Urinary bladder (tissue), 4 donors: ENCODE data around the gene LPCAT1. TPM values are rescaled to one million over a fixed set of nuclear protein-coding genes. Genes with fewer than 3 reads are reported as not detected.
"Not testable (repeated sequence)": the region's sequence is repeated elsewhere in the genome, so short reads cannot be mapped to it uniquely, and the experiment has no call there.

ENCODE experiments used
- DNase-seq: peaks from one replicate; pipeline ENCODE4 v3.0.0-alpha.2; 2015; ENCODE audit errors: extremely low spot score
- H3K27ac ChIP-seq: one replicate; pipeline ENCODE4 v1.5.1; 2013; ENCODE audit warnings: low read depth, mild to moderate bottlenecking, moderate library complexity
- H3K36me3 ChIP-seq: one replicate; pipeline ENCODE4 v1.6.1; 2013; ENCODE audit warnings: mild to moderate bottlenecking, moderate library complexity; ENCODE audit not compliant: insufficient read depth
- H3K4me1 ChIP-seq: one replicate; pipeline ENCODE4 v1.6.1; 2013; ENCODE audit warnings: mild to moderate bottlenecking, moderate library complexity; ENCODE audit not compliant: insufficient read depth
- H3K4me3 ChIP-seq: one replicate; pipeline ENCODE4 v1.5.1; 2013; ENCODE audit warnings: low read depth, low read length
- WGBS: extraction: QIAGEN DNeasy Blood & Tissue Kit; methylation state at CpG from one replicate; pipeline ENCODE4 v1.1.7; 2013; 5-methylcytosine and 5-hydroxymethylcytosine counted together
- polyA plus RNA-seq: library from polyadenylated mRNA; stranded (reverse); fragments of 200-250 nt; gene quantifications from one replicate; pipeline ENCODE4 v1.2.3, GENCODE V29; 2013
- total RNA-seq: library from RNA; depleted of rRNA; stranded (reverse); fragments of >200 nt; gene quantifications from one replicate; pipeline ENCODE4 v1.2.3, GENCODE V29; 2014
- donor health status: healthy with polysubstance abuse.
- donor health status: healthy.

Gene LPCAT1
- total and polyA plus RNA-seq, 2 donors = 31.4 to 32.9 TPM

DNA sequence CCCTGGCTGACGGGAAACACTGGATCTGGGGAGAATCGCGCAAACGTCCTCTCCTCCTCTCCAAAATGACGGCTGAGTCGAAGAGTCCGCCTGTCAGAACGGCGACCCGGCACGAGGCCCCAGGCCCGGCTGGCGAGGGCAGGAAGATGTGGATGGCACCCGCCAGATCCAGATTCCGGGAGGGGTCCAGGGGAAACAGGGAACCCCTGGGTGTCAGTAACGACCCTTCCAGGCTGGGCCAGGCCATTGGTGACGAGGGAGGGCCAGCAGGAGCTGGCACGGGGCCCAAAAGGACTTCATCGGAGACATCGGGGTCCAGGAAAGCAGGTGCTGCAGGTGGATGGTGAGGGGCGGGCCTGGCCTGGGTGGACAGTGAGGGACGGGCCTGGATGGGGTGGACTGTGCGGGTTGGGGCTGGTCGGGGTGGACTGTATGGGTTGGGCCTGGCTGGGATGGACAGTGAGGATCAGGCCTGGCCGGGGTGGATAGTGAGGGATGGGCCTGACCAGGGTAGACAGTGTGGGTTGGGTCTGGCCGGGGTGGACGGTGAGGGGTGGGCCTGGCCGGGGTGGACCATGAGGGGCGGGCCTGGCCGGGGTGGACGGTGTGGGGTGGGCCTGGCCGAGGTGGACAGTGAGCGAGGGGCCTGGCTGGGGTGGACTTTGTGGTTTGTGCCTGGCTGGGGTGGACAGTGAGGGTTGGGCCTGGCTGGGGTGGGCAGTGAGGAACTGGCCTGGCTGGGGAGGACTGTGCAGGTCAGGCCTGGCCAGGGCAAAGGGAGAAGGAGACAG, 92.5 kb downstream of the LPCAT1 start:
- no peaks in the 10 kb centered on the region for H3K4me1 ChIP-seq
- 87% methylated on average over 33 of the region's 33 CpGs for WGBS
- H3K4me3 ChIP-seq = no peak overlapping the region
- DNase-seq = no peak
- H3K27ac ChIP-seq = no peak overlapping the region
- no peaks in the 10 kb centered on the region for H3K36me3 ChIP-seq

DNA sequence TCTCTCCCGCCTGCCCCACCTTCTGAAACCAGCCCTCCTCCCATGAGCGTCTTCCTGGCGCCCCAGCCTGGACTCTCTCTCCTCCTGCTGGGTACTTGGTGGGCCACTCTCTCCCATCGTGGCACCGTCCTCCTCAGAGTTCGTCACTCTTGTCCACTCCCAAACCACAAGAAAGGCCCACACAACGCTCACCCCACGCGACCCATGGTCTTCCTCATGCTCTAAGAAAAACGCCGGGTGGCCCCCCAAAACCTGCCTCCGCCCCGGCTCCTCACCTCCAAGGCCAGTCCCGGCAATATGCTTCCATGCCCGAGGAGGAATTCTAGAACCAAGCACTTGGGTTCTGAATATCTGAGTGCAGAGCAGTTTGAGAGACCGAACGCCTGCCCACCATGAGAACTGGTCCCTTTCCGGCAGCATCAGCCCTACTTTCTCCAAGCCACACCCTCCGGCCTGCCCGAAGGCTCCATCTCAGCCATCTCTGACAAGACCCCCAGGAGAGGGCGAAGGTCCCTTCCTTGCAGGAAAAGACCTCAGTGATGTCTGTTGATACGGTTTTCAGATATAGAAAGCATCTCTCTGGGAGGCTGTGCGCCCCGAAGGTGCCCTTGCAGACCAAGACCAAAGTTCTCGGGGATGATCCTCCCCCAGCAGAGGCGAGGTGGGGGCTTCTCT, 93.5 kb downstream of the LPCAT1 start:
- Histone ChIP-seq H3K27ac (no peak overlapping the region), H3K4me1 (no peaks in the 10 kb centered on the region), H3K36me3 (no peaks in the 10 kb centered on the region), H3K4me3 (no peak overlapping the region)
- DNase-seq = no peak
- 88% methylated on average over 26 of the region's 26 CpGs for WGBS

DNA sequence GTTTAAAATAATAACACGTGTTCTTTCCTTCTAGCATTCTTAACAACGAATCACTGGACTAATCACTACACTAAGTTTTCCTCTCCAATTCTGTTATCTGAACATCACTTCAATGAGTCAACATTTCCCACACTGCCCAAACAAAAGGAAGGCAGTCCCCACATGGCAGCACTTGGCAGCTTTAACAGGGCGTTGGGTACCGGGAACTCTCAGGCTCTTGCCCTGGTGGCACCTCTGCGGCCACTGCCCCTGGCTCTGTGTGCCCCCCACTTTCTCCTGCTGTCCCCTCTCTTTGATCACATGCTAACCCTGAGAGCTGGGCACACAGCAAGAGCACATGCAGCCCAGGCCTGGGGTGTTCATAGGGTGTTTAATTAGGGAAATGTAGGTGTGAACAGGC, 94.3 kb downstream of the LPCAT1 start:
- H3K4me3 ChIP-seq = no peak overlapping the region
- H3K4me1 ChIP-seq = no peaks in the 10 kb centered on the region
- DNase-seq = no peak
- 90% methylated on average over 5 of the region's 5 CpGs for WGBS
- no peak overlapping the region for H3K27ac ChIP-seq
- H3K36me3 ChIP-seq = no peaks in the 10 kb centered on the region

DNA sequence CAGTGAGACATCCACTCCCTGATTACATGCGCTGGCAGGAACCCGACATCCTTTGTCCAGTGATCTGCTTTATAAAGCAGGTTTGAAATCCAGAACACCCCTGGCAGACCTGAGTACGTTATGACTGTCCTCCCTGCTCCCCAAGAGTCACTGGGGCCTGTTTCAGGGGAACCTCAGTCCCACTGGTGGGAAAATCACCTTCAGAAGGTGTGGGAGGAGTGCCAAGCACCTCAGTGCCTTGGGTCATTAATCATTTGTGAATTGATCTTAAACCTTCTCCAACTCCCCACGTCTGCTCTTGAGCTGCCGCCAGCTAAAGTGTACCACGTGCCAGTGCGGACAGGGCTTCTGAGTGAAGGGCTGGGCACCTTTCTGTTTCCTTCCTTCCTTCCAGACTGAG, 94.7 kb downstream of the LPCAT1 start:
- DNase-seq = no peak
- 78% methylated on average over 7 of the region's 7 CpGs for WGBS

DNA sequence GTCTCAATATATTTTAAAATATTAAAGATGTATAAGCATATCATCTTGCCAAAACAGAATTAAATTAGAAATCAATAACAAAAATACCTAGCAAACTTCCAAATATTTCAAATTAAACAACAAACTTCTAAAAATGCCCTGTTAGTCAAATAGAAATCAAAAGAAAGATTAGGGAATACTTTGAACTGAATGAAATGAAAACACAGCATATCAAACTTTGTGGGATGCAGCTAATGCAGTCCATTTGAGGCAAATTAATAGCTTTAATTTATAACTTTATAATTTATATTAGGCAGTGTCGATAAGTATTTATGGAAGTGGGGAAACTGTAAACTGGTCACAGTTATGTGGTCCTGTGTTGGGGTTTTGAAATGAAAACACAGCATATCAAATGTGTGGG, 95.7 kb downstream of the LPCAT1 start:
- H3K27ac ChIP-seq = no peak overlapping the region
- WGBS = 76% methylated on average over 1 of the region's 1 CpG
- H3K4me1 ChIP-seq = no peaks in the 10 kb centered on the region
- H3K4me3 ChIP-seq = no peak overlapping the region
- H3K36me3 ChIP-seq = no peaks in the 10 kb centered on the region
- no peak for DNase-seq

More for the DNA sequence above, 94.7 kb downstream of the LPCAT1 start:
- Histone ChIP-seq H3K27ac (no peak overlapping the region), H3K4me1 (no peaks in the 10 kb centered on the region), H3K4me3 (no peak overlapping the region), H3K36me3 (no peaks in the 10 kb centered on the region)

DNA sequence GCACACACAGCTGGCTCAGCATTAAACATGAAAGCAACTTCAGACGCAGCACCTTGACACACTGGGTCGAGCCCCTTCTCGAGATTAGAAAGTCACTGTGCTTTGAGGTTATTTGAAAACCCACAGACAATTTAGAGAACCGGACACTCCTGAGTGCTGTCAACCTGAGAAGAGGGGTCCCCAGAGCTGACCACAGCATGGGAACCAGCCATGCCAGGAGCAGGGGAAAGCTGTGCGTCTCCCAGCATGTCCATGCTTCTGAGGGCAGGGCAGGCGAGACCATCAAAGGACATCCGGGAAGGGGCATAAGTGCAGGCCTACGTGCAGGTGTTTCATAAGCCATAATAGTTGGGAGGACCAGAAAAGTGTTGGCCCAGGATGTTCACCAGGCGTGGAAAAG, 99.0 kb downstream of the LPCAT1 start:
- WGBS = 84% methylated on average over 9 of the region's 9 CpGs

DNA sequence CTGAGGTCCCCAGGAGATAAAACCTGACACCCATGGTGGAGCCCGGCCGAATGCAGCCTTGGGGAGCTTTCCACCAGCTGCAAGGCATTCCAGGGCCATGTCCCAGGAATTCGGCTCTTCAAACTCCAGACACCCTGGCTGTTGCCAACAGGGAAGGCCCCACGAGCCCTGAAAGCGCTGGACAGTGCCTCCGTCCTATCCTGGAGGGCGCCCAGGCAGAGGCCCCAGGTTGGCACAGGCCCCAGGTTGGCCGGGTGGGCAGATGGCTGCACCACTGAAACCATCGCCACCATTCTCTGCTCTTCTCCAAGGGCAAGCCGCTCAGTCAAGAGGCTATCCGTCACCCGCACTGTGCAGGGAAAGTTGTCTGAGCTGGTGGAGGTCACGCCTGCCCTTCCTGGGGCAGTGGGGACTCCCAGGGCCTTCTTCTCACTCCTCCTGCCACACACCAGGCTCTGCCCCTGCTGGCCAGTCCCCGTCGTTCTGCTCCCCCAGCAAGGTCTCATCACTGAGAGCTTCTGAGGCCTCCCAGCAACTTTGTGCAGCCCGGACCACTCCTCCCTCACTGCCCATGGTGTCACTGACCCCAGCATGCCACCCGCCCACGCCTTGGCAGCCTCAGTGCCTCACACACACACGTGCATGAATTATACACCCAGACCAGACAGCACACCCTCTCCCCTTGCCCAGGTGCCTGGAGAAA, 99.7 kb downstream of the LPCAT1 start:
- Histone ChIP-seq H3K4me3 (no peak overlapping the region), H3K36me3 (no peaks in the 10 kb centered on the region), H3K4me1 (no peaks in the 10 kb centered on the region), H3K27ac (no peak overlapping the region)
- WGBS = 81% methylated on average over 19 of the region's 19 CpGs
- DNase-seq = no peak

More for the DNA sequence above, 99.0 kb downstream of the LPCAT1 start:
- Histone ChIP-seq H3K27ac (no peak overlapping the region), H3K36me3 (no peaks in the 10 kb centered on the region), H3K4me1 (no peaks in the 10 kb centered on the region), H3K4me3 (no peak overlapping the region)
- DNase-seq = no peak

DNA sequence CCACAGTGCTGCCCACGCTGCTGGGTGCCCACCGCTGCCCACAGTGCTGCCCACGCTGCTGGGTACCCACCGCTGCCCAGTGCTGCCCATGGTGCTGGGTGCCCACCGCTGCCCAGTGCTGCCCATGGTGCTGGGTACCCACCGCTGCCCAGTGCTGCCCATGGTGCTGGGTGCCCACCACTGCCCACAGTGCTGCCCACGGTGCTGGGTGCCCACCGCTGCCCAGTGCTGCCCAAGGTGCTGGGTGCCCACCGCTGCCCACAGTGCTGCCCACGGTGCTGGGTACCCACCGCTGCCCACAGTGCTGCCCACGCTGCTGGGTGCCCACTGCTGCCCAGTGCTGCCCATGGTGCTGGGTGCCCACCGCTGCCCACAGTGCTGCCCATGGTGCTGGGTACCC, 101.2 kb downstream of the LPCAT1 start:
- WGBS = 91% methylated on average over 13 of the region's 13 CpGs
- not testable (repeated sequence) for H3K4me1 ChIP-seq, H3K4me3 ChIP-seq, H3K27ac ChIP-seq, H3K36me3 ChIP-seq, DNase-seq

DNA sequence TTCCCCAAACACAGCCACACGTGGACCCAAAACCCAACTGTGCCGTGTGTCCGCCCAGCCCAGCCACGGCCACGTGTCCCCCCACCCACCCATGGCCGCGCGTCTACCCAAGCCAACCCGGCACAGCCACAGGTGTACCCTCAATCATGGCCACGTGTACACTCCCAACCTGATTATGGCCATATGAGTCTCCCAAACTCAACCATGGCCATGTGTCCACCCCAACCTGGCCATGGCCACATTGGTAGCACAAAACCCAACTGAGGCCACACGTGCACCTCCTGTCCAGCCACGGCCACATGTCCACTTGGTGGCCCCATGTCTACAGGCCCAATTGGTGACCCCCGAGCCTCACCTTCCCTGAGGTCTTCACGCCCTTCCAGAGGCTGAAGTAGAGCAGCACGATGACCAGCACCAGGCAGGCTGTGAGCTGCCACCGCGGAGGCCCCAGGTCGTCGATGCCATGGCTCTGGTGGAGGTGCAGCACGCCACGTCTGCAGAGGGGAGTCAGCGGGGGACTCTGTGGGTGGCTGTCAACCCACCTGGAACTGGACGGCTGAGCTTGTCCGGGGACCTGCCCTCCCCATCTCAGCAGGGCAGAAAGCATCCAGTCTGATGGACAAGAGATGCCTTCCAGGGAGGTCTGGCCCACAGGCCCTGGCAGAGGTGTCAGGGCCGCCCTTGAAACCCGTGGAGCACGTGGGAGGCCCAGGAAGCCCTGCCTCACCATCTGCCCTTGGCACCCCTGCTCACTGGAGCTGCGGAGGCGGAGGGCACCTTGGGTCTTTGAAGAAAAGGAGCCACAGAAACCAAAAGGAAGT, 102.0 kb downstream of the LPCAT1 start:
- no peaks in the 10 kb centered on the region for H3K36me3 ChIP-seq
- no peak overlapping the region for H3K27ac ChIP-seq
- no peaks in the 10 kb centered on the region for H3K4me1 ChIP-seq
- no peak overlapping the region for H3K4me3 ChIP-seq
- no peak for DNase-seq
- WGBS = 90% methylated on average over 29 of the region's 29 CpGs

DNA sequence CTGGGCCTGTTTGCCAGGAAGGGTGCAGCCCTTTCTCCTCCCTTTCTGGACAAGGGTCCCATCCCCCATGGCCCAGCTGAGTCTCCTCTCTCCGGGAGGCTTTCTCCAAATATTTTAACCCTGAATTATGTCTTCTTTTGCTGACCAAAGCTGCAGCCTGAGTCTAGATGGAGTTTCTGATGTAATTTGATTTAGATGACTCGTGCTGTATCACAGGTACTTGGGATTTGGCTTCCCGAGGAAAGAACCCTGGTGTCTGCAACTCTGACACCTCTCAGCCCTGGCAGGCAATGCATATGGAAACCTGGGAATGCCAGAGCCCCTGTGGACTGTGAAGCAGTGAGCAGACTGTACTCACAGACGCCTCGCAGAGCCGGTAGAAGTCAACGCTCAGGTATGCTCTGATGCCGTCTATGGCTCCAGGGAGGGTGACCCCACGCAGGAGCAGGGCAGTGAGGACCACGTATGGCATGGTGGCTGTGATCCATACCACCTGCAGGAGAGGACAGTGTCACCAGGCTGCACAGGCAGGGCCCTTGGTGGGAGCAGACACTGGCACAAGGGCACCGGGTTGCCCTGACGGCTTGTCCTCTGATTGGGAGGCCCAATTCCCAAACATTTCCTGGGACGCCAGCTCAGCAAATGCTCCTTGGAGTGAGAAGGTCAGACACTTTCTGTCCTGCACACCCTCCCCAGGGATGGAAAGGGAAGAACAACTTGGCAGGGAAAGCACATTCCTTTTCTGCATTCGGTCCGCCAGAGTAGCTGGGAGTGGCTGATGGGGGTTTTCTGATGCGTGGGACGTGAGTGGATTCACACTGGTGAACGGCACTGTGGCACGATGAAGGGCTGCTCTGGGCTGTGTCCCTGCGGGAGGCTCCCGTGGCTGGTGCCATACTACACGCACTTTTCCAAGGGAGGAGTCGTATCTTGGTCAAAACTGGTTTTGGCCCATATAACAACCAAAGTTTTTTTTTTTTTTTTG, 103.3 kb downstream of the LPCAT1 start:
- 69% methylated on average over 23 of the region's 23 CpGs for WGBS
- DNase-seq = no peak

DNA sequence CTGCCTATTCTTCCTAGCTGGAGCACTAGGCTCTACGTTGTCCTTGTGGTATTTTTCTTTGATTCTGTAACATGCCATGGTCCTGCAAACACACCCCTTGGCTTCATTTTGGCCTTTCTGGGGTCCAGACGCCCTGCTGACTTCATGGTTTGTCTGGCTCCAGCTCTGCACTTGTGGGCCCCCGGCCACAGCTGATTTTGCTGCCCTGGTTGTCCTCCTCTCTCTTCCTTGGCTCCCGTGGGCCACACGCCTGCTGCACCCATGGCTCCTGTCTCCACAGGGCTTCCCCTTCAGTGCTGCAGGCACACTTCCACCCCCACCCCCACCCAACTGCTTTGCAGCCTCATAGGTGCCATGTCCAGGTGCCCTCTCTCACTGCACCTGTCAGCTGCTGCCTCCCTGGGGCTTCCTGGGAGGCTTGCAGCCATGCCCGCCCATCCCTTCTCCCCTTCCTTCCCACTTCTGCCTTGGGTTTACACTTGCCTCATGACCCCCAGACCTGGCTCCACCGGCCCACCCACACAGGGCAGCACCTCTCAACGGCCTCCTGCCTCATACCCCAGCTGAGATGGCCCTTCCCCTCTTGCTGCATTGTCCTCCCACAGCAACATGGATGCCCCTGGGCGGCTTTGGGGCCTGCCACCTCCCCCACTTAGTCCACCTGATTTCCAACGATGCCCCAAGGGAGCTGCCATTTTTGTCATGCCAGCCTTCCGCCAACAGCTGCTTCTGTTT, 104.1 kb downstream of the LPCAT1 start:
- 76% methylated on average over 11 of the region's 11 CpGs for WGBS
- no peak for DNase-seq
- no peak overlapping the region for H3K27ac ChIP-seq
- no peaks in the 10 kb centered on the region for H3K4me1 ChIP-seq
- H3K36me3 ChIP-seq = no peaks in the 10 kb centered on the region
- H3K4me3 ChIP-seq = no peak overlapping the region

More for the DNA sequence above, 103.3 kb downstream of the LPCAT1 start:
- Histone ChIP-seq H3K36me3 (no peaks in the 10 kb centered on the region), H3K27ac (no peak overlapping the region), H3K4me1 (no peaks in the 10 kb centered on the region), H3K4me3 (no peak overlapping the region)

DNA sequence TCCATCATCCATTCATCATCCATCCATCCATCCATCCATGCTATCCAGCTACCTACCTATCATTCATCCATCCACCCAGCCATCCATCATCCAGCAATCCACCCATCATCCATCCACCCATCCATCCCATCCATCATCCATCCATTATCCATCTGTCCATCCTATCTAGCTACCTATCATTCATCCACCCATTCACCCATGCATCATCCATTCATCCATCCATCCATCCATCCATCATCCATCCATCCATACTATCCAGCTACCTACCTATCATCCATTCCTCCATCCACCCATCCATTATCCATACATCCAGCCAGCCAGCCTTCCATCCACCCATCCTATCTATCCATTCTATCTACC, 104.9 kb downstream of the LPCAT1 start:
- Histone ChIP-seq H3K4me1 (no peaks in the 10 kb centered on the region), H3K4me3 (no peak overlapping the region), H3K36me3 (no peaks in the 10 kb centered on the region), H3K27ac (no peak overlapping the region)
- DNase-seq = no peak
